GM18951 (cell line): Measurements from ENCODE around the gene ZNF334.

Experiments
- POLR2A ChIP-seq: IDR thresholded peaks from 4 replicates; pipeline ENCODE4 v1.6.1; 2011; ENCODE audit warnings: mild to moderate bottlenecking; ENCODE audit not compliant: insufficient read length, insufficient read depth; ENCODE audit errors: extremely low read depth
- in situ Hi-C: fragments of 300-500 bp; cut with MboI; formaldehyde crosslinking; loops from one replicate; pipeline ENCODE4 v1.12.0; 2022; ENCODE audit warnings: low sequenced_read_pairs, mixed read lengths, inconsistent platforms; ENCODE audit not compliant: unreplicated experiment

ZNF334 gene

DNA sequence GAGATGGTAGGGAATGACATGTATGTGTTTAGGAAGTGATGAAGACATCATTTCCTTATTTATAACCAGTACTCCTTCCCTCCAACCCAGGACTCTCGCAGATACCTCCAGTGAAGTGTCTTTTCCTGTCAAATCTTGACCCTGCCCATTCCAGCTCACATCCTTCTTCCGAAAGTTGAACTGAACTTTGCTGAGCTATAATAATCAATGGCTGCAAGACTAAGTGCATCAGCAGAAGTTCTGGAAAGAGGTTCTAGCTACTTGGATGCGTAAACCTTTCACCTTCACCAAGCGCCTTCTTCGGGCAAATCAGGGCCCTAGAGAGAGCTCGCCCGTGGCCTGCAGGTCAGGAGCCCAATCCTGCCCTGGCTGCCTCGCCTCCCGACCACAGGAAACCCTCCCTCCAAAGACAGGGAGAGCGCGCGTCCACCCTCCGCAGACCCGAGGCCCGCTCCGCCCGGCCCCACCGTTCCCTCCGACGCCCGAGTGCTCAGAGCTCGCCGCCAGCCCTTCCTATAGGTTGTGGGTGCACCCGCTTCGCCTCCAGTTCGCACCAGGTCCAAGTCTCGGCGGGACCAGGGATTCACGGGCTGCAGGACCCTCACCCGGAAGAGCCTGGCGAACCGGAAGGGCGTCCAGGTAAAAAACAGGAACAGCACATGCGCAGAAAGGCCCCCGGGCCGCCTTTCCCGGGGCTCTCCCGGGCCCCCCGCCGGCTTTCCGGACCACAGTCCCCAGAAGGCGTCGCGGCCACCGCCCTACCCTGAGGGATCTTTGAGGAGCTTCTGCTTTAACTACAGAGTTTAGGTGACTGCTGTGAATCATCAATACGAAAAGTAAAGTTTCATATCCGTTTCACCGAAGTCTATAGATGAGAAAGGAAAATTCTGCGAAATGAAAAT lies at the start of gene ZNF334:
TSS of gene ZNF334 (minus strand) at position 617 of the 902 bp plus-strand sequence. CDS start 1,457 bp downstream, outside the sequence.
- in situ Hi-C loops, result no loop called here
- peak; percentile 53 for TF ChIP-seq POLR2A

DNA sequence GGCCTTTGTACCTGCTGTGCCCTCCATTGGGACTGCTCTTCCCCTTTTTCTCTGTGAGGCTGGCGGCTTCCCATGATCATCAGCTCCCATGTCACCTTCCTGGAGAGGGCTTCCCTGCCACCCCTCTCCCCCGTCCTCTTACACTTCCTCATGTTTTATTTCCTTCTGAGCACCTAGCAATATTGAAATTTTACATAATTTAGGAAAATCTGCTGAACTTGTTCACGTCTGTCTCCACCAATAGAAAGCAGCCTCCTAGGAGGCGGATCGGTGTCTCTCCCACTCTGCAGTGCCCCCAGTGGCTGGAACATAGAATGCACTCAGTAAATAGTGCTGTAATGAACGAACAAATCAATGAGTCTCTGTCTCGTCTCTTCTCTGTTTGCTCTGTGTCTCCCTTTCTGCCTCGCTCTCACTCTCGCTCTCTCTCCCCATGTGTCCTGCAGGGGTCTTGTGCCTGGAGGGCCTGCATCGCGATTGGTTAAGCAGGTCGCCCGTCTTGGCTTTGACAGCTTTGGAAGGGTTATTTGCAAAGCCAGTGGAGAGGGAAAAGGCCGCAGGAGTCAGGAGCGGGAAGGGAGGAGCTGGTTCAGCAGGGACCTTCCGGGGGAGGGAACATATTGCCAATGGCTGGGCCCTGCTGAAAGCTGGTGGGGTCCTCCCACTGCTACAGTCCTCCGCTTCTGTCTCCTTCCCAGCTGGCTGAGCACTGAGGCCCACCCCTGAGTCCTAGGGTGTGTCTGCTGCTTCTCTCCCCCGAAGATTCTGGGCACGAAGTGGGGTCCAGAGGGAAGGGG lies 49.2 kb upstream of the ZNF334 start:
- in situ Hi-C loops, result no loop called here
- TF ChIP-seq POLR2A, result no peak

DNA sequence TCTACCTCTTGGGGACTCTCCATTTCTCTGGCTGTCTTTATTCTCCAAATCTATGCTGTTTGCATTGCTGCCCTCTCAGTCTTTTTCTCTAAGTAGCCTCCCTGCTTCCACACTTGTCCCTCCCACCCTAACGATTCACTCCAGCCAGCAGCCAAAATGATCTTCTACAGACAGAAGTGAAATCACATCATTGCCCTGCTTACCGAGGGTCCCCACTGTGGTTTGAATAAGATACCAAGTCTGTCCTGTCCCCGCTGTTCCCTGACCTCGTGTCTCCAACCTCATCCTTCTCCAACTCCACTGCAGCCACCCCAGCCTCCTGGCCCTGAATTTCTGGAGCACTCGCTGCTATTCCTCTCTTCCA lies 48.6 kb upstream of the ZNF334 start:
- in situ Hi-C loops, result no loop called here
- TF ChIP-seq POLR2A, result no peak

DNA sequence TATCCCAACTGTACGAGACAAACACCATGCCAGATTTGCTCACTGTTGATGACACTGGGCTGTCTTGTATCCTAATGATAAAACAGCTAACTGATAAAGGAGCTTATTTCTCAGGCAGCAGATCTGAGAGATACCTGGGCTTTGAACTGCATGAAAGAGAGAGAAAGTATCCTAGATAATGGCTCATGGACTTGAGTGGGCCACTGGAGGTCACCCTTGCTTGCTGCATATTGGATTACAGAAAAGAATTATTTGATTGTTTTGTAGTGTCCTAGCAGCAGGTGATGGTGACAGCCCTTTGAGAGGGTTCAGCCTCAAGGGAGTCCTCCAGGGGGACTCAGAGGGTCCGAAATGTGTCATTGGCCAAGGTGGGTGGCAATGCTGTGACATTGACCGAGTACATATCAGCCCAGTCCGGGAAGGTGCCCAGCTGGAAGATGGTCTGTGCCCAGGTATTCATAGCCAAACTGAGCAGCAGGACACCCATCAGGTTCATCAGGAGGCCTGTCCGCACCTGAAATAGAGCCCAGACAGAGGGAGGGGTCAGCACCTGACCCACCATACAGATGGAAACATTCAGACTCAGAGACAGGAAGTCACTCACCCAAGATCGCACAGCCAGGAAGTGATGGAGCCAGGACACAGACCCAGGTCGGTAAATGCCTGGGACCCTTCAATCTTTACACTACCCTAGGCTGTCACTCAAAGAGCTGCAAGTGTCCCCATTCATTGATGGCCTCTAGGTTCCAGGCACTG lies 46.5 kb upstream of the ZNF334 start:
- in situ Hi-C loops, result no loop called here
- TF ChIP-seq POLR2A, result no peak

DNA sequence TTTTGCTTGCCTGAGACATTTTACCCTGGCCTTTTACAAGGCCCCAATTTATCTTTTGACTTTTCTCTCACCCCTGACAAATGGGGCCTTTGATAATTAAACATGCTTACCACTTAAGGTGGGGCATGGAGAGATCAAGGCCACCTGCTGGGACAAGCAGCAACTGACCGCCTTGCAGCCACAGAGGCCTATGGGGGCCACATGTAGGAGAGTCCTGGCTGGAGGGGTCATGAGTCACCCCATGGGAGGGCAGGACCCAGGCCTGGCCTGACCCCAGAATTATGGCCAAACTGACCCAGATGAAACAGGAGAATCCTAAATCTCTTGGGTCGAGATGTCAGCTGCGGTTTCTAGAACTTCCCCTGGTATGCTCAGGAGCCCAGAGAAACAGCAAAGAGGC lies 45.6 kb upstream of the ZNF334 start:
- in situ Hi-C loops, result no loop called here

DNA sequence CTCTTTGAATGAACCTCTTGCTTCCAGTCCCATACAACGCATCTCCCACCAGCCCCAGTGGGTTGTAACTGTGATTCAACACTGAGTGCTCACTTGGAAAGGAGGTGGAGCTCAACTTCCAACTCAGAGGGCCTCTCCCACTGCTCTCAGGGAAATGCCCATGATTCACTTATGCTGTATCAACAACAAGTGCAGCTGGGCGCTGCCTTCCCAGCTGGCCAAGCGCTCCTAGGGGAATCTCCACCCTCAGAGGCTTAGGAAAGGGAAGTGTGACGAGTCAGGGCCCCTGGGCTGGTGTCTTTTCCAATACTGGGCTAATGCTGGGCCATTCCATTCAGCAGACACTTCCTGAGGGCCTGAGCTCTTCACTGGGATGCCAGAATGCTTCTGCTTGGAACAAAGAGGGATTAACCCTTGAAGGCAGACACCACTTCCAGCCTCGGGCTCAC lies 45.2 kb upstream of the ZNF334 start:
- in situ Hi-C loops, result no loop called here
- no peak for TF ChIP-seq POLR2A

More for the DNA sequence above, 45.6 kb upstream of the ZNF334 start:
- TF ChIP-seq POLR2A, result no peak

DNA sequence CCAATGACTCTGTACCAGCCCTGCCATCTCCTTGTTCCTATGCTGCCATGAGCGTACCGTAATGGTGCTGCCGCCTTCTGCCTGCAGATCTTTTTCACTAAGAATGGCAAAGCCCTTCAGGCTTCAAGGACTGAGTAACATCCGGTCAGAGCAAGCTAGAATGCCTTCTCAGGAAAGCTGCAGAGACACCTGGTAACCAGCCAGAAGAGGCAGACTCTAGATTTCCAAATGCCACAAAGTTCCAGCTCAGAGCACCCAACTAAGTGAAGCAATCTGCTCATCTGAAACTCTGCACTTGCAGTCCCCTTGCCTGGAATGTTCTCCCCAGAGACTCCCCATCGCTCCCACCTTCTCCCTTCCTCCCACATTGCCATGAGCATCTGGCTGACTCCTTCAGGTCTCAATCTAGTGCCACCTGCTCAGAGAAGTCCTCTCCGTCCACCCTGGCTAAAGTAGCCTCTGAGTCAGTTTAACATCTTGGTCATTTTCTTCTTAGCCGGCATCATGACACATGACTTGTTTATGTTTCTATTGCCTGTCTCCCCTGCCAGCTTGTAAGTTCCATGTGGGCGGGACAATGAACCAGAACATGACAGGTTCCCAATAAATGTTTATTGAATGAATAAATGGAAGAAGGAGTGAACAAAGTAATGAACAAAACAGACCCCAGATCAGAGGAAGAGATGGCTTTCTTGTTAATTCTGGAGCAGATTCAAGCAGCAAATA lies 44.0 kb upstream of the ZNF334 start:
- in situ Hi-C loops, result no loop called here
- TF ChIP-seq POLR2A, result no peak

DNA sequence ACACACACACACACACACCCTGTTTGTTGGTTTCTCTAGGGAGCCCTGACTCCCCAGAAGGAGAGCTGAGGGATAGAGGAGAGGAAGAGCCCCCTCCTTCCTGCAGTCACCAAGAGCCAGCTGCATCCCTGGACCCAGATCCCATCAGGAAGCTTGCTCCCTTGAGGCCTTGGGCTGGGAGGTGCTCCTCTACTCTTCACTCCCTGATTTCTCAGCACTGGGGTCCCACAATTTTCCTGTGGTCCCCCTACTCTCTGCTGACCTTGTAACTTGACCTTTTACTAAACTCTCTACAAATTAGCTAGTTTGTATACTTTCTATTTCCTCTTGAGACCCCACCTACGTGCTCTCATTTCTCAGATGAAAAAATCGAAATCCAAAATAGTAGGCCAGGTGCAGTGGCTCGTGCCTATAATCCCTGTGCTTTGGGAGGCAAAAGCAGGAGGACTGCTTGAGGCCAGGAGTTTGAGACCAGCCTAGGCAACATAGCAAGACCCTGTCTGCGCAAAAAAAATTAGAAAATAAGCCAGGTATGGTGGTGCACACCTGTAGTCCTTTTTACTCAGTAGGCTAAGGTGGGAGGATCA lies 42.1 kb upstream of the ZNF334 start:
- no peak for TF ChIP-seq POLR2A
- in situ Hi-C loops, result no loop called here

DNA sequence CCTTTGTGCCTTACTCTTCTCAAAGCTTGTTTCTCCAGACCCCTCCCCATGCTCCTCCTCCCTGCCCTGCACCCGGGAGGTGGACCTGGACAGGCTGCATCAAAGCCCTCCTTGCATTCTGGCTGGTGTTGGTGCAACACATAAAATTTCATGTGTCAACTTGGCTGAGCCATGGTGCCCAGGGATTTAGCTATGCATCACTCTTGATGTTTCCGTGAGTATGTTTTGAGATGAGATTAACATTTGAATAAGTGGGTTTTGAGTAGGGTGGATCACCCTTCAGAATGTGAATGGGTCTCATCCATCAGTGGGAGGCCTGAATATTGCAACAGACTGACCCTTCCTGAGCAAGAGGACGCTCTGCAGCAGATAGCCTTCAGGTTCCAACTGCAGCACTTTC lies 41.5 kb upstream of the ZNF334 start:
- no peak for TF ChIP-seq POLR2A
- in situ Hi-C loops, result no loop called here

DNA sequence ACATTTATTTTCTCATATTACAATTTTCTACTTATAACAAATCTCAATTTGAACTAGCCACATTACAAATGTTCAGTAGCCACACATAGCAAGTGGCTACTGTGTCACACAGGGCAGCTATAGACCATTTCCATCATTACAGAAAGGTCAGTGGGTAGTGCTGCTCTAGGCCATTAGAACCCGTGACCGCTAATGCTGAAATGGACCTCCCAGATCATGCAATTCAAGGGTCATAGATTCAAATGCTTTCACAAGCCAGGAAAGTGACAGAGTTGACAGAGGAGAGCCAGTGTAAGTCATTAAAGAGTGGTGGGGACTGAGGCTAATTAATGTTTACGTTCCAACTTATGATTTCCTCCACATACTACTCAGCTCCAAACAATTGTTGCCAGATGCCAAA lies 40.6 kb upstream of the ZNF334 start:
- no peak for TF ChIP-seq POLR2A
- in situ Hi-C loops, result no loop called here

DNA sequence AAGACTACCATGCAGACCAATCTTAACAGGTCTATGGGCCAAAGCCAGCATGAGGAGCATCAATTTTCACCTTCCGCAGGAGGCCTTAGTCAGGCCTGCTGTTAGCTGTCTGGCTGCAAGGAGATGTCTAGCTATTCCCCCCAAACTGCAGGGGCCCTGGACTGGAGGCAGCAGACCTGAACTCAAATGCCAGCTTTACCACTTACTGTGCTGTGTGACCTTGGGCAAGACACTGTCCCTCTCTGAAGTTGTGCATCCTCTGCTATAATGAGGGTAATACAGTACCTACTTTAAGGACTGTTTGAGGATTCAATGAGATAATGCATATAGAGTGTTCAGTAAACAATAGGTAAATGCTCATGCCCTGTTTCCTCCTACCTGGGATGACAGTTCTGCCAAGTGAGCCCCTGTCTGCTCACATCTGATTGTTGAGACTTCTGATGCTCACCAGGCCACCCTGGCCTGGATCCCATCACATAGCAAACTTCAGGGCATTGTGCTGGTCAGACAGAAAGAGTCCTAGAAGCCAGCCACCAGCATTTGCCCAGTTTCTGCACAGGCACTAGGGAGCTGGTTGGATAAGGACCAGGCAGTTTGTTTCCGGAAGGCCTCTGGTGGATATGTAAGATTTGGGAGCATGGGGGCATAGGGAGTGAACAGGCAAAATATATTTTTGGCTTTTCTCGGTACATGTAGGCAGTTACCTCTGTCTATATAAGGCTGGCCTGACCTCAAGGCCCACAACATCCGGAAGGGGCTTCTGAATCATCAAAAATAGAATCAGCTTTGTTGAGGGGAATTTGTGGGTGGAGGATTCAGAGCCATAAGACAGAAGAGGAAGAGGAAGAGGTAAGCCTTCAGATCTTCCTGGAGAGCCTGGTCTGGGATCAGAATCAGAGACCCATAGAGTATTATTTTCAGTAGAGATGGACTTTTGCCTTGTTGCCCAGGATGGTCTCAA lies 39.4 kb upstream of the ZNF334 start:
- in situ Hi-C loops, result no loop called here
- no peak for TF ChIP-seq POLR2A
